HL-60 (cell line): ENCODE results near the gene IGF2BP3.
A peak's percentile ranks its signal among the peaks of the same experiment; 100 is the strongest.

Experiments
- DNase-seq, 2 experiments: peaks; one replicate each; pipeline ENCODE4 v3.0.0-alpha.2; 2010 to 2020; ENCODE audit warnings: low read depth in 1 of 2, low spot score in 1 of 2
- H3K27ac ChIP-seq: fragments of 250-450 bp; sonication (Bioruptor Pico); replicated peaks from 2 replicates; pipeline ENCODE4 v1.5.1; 2020; ENCODE audit warnings: mild to moderate bottlenecking, moderate library complexity
- H3K27me3 ChIP-seq: fragments of 250-450 bp; sonication (Bioruptor Pico); 2 replicates; pipeline ENCODE4 v1.5.1; 2021; ENCODE audit warnings: mild to moderate bottlenecking, moderate library complexity; ENCODE audit not compliant: insufficient read depth, poor library complexity, severe bottlenecking
- H3K4me3 ChIP-seq: replicated peaks from 2 replicates; pipeline ENCODE4 v1.5.1; 2011; ENCODE audit warnings: mild to moderate bottlenecking, control low read depth, low read length; ENCODE audit not compliant: insufficient read depth
- CTCF ChIP-seq: IDR thresholded peaks from one replicate; pipeline ENCODE4 v1.5.1; 2011; ENCODE audit warnings: low read length, control low read depth, inconsistent platforms; ENCODE audit not compliant: insufficient read depth
- GABPA ChIP-seq: IDR thresholded peaks from 2 replicates; pipeline ENCODE4 v1.6.1; 2012; ENCODE audit warnings: low read depth
- POLR2AphosphoS5 ChIP-seq: IDR thresholded peaks from 2 replicates; pipeline ENCODE4 v1.6.1; 2012; ENCODE audit warnings: low read depth
- REST ChIP-seq: IDR thresholded peaks from 2 replicates; pipeline ENCODE4 v1.6.1; 2012; ENCODE audit warnings: low read depth; ENCODE audit not compliant: insufficient replicate concordance
- SPI1 ChIP-seq: IDR thresholded peaks from 2 replicates; pipeline ENCODE4 v1.6.1; 2012; ENCODE audit warnings: low read depth, mild to moderate bottlenecking, borderline replicate concordance

Gene IGF2BP3

GRCh38 chr7:23264916-23265458 is 205.3 kb downstream of the IGF2BP3 start:
- H3K4me3 ChIP-seq, result no peak overlapping the region
- DNase-seq, result no peak
- H3K27me3 ChIP-seq, result no peaks in the 10 kb centered on the region
- no peak overlapping the region for H3K27ac ChIP-seq
- TF ChIP-seq SPI1 (no peak), GABPA (no peak), REST (no peak)

GRCh38 chr7:23261843-23262452 is 208.3 kb downstream of the IGF2BP3 start:
- peak; percentile 37 to 71 for DNase-seq
- no peak overlapping the region for H3K4me3 ChIP-seq

GRCh38 chr7:23260371-23260770 is 209.9 kb downstream of the IGF2BP3 start:
- no peak overlapping the region for H3K27ac ChIP-seq
- no peak for TF ChIP-seq CTCF
- TF ChIP-seq REST, result no peak
- no peak for TF ChIP-seq GABPA
- no peak for TF ChIP-seq POLR2AphosphoS5
- peak; percentile 69 for TF ChIP-seq SPI1
- no peak overlapping the region for H3K4me3 ChIP-seq
- H3K27me3 ChIP-seq, result no peaks in the 10 kb centered on the region
- no peak for DNase-seq

More at GRCh38 chr7:23261843-23262452, 208.3 kb downstream of the IGF2BP3 start:
- TF ChIP-seq REST (no peak), CTCF (peak; percentile 81)
- Histone ChIP-seq H3K27ac (no peak overlapping the region), H3K27me3 (no peaks in the 10 kb centered on the region)
